A673 (cell line): Measurements from ENCODE around the gene EIF5A.

Experiments used
- CTCF ChIP-seq: fragments of 300-800, 200-600 bp; sonication (generic); conservative IDR thresholded peaks from 2 replicates; pipeline ENCODE4 v1.5.1; 2017; ENCODE audit warnings: low read depth, mild to moderate bottlenecking, antibody characterized with exemption, low read length, moderate library complexity, mixed read lengths
- EZH2 ChIP-seq: fragments of 200-600 bp; sonication (generic); IDR thresholded peaks from 2 replicates; pipeline ENCODE4 v1.6.1; 2017; ENCODE audit warnings: borderline replicate concordance, low read depth, mild to moderate bottlenecking, mixed read lengths, antibody characterized with exemption, low read length; ENCODE audit not compliant: poor library complexity, severe bottlenecking

- TF ChIP-seq CTCF (no peak), EZH2 (no peak)
Measured at GRCh38 chr17:7260151-7260550, 47.3 kb upstream of the EIF5A start.
